ENCODE measurements around the gene MRPL49. TPM values are rescaled to one million over a fixed set of nuclear protein-coding genes. Genes with fewer than 3 reads are reported as not detected.

Gene MRPL49
- polyA plus RNA-seq, 1 donor from 2014 or later: 80.5 TPM

GRCh38 chr11:65169164-65169641 is 47.1 kb downstream of the MRPL49 start:
- TF ChIP-seq RAD21 (conservative IDR thresholded peaks at IDR 0.05) (no peak), CTCF (IDR thresholded peaks at IDR 0.05; ENCODE audit: poor library complexity, severe bottlenecking) (no peak), POLR2AphosphoS5 (IDR thresholded peaks at IDR 0.05) (no peak)
- Histone ChIP-seq H4K20me1 (ENCODE audit: insufficient read depth) (no peaks in the 10 kb centered on the region), H3K79me2 (replicated peaks; ENCODE audit: insufficient read depth, low read length) (no peaks in the 10 kb centered on the region), H3K36me3 (ENCODE audit: insufficient read depth, low read length) (no peaks in the 10 kb centered on the region), H3K9me3 (ENCODE audit: low read length) (no peaks in the 10 kb centered on the region), H3K27ac (ENCODE audit: low read length) (no peak overlapping the region), H2AFZ (ENCODE audit: low read depth, low read length) (no peak overlapping the region), H3K9ac (ENCODE audit: low read length) (no peak overlapping the region), H3K27me3 (ENCODE audit: insufficient read depth, low read depth, low read length) (no peaks in the 10 kb centered on the region), H3F3A (ENCODE audit: insufficient read depth, low read length, poor library complexity, severe bottlenecking) (no peaks in the 10 kb centered on the region), H3K4me3 (ENCODE audit: low read length) (no peak overlapping the region), H3K4me2 (ENCODE audit: low read length) (no peak overlapping the region), H3K9me2 (ENCODE audit: insufficient read depth, low read length) (no peaks in the 10 kb centered on the region)

- Histone ChIP-seq H2AFZ (ENCODE audit: low read depth, low read length) (no peak within 1 kb of the TSS), H3K4me2 (ENCODE audit: low read length) (no peak within 1 kb of the TSS), H3K4me3 (ENCODE audit: low read length) (no peak within 1 kb of the TSS), H3K79me2 (replicated peaks; ENCODE audit: insufficient read depth, low read length) (no peaks in the 10 kb centered on the region), H3F3A (ENCODE audit: insufficient read depth, low read length, poor library complexity, severe bottlenecking) (no peaks in the 10 kb centered on the region), H3K9ac (ENCODE audit: low read length) (no peak within 1 kb of the TSS), H3K9me2 (ENCODE audit: insufficient read depth, low read length) (no peaks in the 10 kb centered on the region), H4K20me1 (ENCODE audit: insufficient read depth) (no peaks in the 10 kb centered on the region), H3K36me3 (ENCODE audit: insufficient read depth, low read length) (no peaks in the 10 kb centered on the region), H3K9me3 (ENCODE audit: low read length) (no peaks in the 10 kb centered on the region), H3K27ac (ENCODE audit: low read length) (no peak within 1 kb of the TSS), H3K27me3 (ENCODE audit: insufficient read depth, low read depth, low read length) (no peaks in the 10 kb centered on the region)
- TF ChIP-seq EP300 (conservative IDR thresholded peaks at IDR 0.05; ENCODE audit: poor library complexity, severe bottlenecking) (no peak), TAF1 (IDR thresholded peaks at IDR 0.05; ENCODE audit: low read depth) (no peak), SMC3 (conservative IDR thresholded peaks at IDR 0.05; ENCODE audit: poor library complexity) (no peak), CTCF (IDR thresholded peaks at IDR 0.05; ENCODE audit: poor library complexity, severe bottlenecking) (no peak), RAD21 (conservative IDR thresholded peaks at IDR 0.05) (no peak), REST (IDR thresholded peaks at IDR 0.05; ENCODE audit: borderline replicate concordance) (no peak), EZH2 (IDR thresholded peaks at IDR 0.05; ENCODE audit: borderline replicate concordance, insufficient read depth, low read length, poor library complexity, severe bottlenecking) (no peak), POLR2AphosphoS5 (IDR thresholded peaks at IDR 0.05) (no peak), MXI1 (conservative IDR thresholded peaks at IDR 0.05; ENCODE audit: poor library complexity, severe bottlenecking) (no peak)
These were observed 48.0 kb downstream of the MRPL49 start, which contains the start of gene SPDYC for GRCh38 chr11:65170058-65170534. Gene SPDYC, plus strand, starts transcription at chr11:65170233. Its CDS starts 1,125 bp downstream, at chr11:65171358.
